WERI-Rb-1 (cell line): ENCODE data around the gene TXNDC17.
"Not testable (repeated sequence)": the region's sequence is repeated elsewhere in the genome, so short reads cannot be mapped to it uniquely, and the experiment has no call there.

Experiments
- DNase-seq: peaks from one replicate; pipeline ENCODE4 v3.0.0-alpha.2; 2020
- H3K27ac ChIP-seq: fragments of 250-450 bp; sonication (Bioruptor Pico); 2 replicates; pipeline ENCODE4 v1.5.1; 2020; ENCODE audit warnings: mild to moderate bottlenecking, moderate library complexity
- H3K27me3 ChIP-seq: fragments of 250-450 bp; sonication (Bioruptor Pico); 2 replicates; pipeline ENCODE4 v1.5.1; 2021; ENCODE audit warnings: mild to moderate bottlenecking, low read depth, moderate library complexity; ENCODE audit not compliant: insufficient read depth, severe bottlenecking
- H3K36me3 ChIP-seq: fragments of 250-450 bp; sonication (Bioruptor Pico); 2 replicates; pipeline ENCODE4 v1.5.1; 2020; ENCODE audit warnings: mild to moderate bottlenecking, moderate library complexity
- H3K4me3 ChIP-seq: 2 replicates; pipeline ENCODE4 v1.5.1; 2011; ENCODE audit warnings: low read depth, mild to moderate bottlenecking, control low read depth, low read length
- H3K9me3 ChIP-seq: fragments of 250-450 bp; sonication (Bioruptor Pico); 2 replicates; pipeline ENCODE4 v1.5.1; 2021; ENCODE audit warnings: mild to moderate bottlenecking, moderate library complexity; ENCODE audit not compliant: severe bottlenecking
- TF ChIP-seq, protein P1 (sequence below): IDR thresholded peaks from 2 replicates; pipeline ENCODE4 v1.5.1; 2011; ENCODE audit warnings: low read depth, mild to moderate bottlenecking, control low read depth, inconsistent platforms, low read length

The TXNDC17 gene

DNA sequence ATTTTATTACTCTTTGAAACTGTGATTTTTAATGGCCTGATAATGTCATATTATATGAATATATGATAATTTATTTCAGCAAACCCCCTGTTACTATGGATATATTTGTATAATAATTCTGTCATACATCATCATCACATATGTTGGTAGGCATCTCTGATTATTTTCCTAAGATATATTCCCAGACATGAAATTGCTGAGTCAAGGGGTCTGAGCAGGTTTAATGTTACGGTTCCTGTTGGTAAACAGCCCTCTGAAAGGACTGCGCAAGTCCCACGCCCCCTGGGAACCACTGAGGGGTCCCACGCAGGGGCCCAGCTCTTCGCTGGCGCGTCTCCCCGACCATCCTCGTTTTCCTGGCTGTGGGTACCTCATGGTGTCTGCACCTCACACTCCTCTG, 48.1 kb downstream of the TXNDC17 start:
- TF ChIP-seq, protein P1, sequence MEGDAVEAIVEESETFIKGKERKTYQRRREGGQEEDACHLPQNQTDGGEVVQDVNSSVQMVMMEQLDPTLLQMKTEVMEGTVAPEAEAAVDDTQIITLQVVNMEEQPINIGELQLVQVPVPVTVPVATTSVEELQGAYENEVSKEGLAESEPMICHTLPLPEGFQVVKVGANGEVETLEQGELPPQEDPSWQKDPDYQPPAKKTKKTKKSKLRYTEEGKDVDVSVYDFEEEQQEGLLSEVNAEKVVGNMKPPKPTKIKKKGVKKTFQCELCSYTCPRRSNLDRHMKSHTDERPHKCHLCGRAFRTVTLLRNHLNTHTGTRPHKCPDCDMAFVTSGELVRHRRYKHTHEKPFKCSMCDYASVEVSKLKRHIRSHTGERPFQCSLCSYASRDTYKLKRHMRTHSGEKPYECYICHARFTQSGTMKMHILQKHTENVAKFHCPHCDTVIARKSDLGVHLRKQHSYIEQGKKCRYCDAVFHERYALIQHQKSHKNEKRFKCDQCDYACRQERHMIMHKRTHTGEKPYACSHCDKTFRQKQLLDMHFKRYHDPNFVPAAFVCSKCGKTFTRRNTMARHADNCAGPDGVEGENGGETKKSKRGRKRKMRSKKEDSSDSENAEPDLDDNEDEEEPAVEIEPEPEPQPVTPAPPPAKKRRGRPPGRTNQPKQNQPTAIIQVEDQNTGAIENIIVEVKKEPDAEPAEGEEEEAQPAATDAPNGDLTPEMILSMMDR = no peak
- H3K36me3 ChIP-seq = no peaks in the 10 kb centered on the region
- no peak for DNase-seq
- H3K27ac ChIP-seq = no peak overlapping the region
- H3K27me3 ChIP-seq = peaks cover 24% of the 10 kb centered on the region
- no peaks in the 10 kb centered on the region for H3K9me3 ChIP-seq
- no peak overlapping the region for H3K4me3 ChIP-seq

DNA sequence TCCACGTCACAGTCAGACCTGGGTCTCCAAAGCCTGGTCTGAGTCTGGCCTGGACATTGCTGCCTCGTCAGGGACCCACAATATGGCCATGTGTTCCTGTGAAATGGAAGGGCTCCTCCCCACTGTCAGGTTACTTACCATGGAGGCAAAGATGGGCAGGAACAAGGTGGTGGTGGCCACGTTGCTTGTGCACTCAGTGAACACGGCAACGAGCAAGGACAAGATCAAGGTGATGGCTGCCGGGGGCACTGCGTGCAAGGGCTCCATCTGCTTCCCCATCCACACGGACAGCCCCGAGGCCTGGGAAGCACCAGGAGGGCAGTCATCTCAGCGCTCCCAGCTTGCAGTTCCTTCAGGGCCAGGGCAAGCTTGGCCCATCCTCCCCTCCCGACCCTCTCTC, 49.8 kb downstream of the TXNDC17 start:
- no peak overlapping the region for H3K4me3 ChIP-seq
- no peak for DNase-seq
- TF ChIP-seq, protein P1 = no peak
- H3K27ac ChIP-seq = no peak overlapping the region
- no peaks in the 10 kb centered on the region for H3K9me3 ChIP-seq
- H3K27me3 ChIP-seq = peaks cover 18% of the 10 kb centered on the region
- H3K36me3 ChIP-seq = no peaks in the 10 kb centered on the region

DNA sequence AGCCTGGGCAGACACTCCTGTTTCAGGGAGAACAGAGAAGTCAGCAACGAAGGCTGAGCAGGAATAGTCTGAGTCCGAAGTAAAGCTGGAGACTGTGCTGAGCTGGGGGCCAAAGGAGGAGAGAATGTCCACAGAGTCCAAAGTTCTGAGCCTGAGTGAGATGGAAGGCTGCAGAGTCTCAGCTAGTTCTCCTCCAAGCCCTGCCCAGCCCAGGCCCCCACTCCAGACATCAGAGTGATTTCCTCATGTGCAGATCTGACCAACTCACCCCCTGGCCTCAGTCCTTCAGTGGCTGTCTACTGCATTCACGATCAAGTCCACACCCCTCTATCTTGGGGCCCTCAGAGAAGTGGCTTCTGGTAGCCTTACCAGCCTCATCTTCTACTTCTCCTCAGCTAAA, 50.7 kb downstream of the TXNDC17 start:
- H3K36me3 ChIP-seq = no peaks in the 10 kb centered on the region
- H3K27me3 ChIP-seq = peaks cover 23% of the 10 kb centered on the region
- no peaks in the 10 kb centered on the region for H3K9me3 ChIP-seq
- H3K4me3 ChIP-seq = no peak overlapping the region
- DNase-seq = no peak
- H3K27ac ChIP-seq = no peak overlapping the region
- TF ChIP-seq, protein P1 = no peak

DNA sequence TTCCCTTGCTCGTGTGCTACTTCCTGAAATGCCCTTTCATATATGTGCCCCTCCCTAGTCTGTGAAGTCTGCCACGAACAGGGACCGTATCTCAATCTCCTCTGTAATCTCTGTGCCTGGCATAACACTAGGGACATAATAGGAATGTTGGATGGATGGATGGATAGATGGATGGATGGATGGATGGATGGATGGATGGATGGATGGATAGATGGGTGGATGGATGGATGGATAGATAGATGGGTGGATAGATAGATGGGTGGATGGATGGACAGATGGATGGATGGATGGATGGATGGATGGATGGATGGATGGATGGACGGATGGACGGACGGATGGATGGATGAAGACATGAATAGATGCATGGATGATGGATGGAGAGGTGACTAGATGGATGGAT, 51.1 kb downstream of the TXNDC17 start:
- peaks cover 19% of the 10 kb centered on the region for H3K27me3 ChIP-seq

More for the DNA sequence above, 51.1 kb downstream of the TXNDC17 start:
- H3K4me3 ChIP-seq, H3K9me3 ChIP-seq, DNase-seq, H3K27ac ChIP-seq, H3K36me3 ChIP-seq: not testable (repeated sequence)
